ENCODE results near the gene TMA7. TPM values are rescaled to one million over a fixed set of nuclear protein-coding genes. Genes with fewer than 3 reads are reported as not detected.

TMA7 gene
- total and polyA plus RNA-seq, 10 of the 15 experiments (the other 5 are each of a cell fraction or from before 2014, with no cell fraction given): 319 to 1,760 (median 752) TPM

GRCh38 chr3:48459773-48460516, 19.9 kb downstream of the TMA7 start (continued):
- no peak for TF ChIP-seq ZBTB11 (CRISPR knock-in tag; IDR thresholded peaks at IDR 0.05)

DNA sequence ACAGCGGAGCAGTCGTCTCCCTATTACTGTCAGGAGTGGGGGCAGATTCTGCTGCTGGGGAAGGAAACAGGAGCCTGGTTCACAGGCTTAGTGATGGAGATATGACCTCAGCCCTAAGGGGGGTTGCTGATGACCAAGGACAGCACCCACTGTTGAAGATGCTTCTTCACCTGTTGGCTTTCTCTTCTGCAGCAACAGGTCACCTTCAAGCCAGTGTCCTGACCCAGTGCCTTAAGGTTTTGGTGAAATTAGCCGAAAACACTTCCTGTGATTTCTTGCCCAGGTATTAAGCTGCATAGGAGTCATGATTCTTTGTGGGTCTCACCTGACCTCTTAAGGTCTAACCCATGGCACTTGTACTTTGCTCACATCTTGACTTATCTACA, 20.5 kb downstream of the TMA7 start:
- H3K36me3 ChIP-seq (ENCODE audit: control insufficient read depth in 2 of 2, insufficient read depth in 2 of 2, low read length in 1 of 2): peaks cover 13 to 18% of the 10 kb centered on the region in 2 experiments
- intact Hi-C loops (cut with micrococcal nuclease; ENCODE audit: unreplicated experiment): no loop called here
- FAIRE-seq: no peak
- no peak overlapping the region for H3K27ac ChIP-seq (ENCODE audit: control insufficient read depth, insufficient read depth)
- ChIA-PET RAD21 (ENCODE audit: unreplicated experiment) (no interaction called here), POLR2A (no interaction called here), CTCF (interaction anchor here (1.5 kb wide), 1 partner anchor 25 kb away, joined by 4 read pairs; no protein-coding TSS in a partner anchor), SMC1A (ENCODE audit: uncharacterized antibody, unreplicated experiment) (interaction anchor here (0.9 to 1.1 kb wide), 2 partner anchors 20 to 24 kb away, joined by 3 read pairs; no protein-coding TSS in a partner anchor)
- H3K4me2 ChIP-seq (ENCODE audit: control insufficient read depth, insufficient read depth): no peak overlapping the region
- H2AFZ ChIP-seq (ENCODE audit: control insufficient read depth, low read depth, low read length): no peak overlapping the region
- H3K4me3 ChIP-seq: no peak overlapping the region
- H4K20me1 ChIP-seq (ENCODE audit: control insufficient read depth, insufficient read depth): no peaks in the 10 kb centered on the region
- no peak for ATAC-seq
- H3K79me2 ChIP-seq (ENCODE audit: control insufficient read depth, insufficient read depth, low read length): no peaks in the 10 kb centered on the region
- no TSS peak for BruUV-seq (replicated peaks)
- in situ Hi-C loops (cut with MboI): no loop called here
- H3K27me3 ChIP-seq (replicated peaks in 1 of 2; ENCODE audit: control insufficient read depth in 2 of 2, insufficient read depth in 2 of 2, low read length in 1 of 2): no peaks in the 10 kb centered on the region
- no peaks in the 10 kb centered on the region for H3K9me3 ChIP-seq (replicated peaks; ENCODE audit: control insufficient read depth, insufficient read depth, low read length)
- H3K4me1 ChIP-seq (ENCODE audit: control insufficient read depth, insufficient read depth, low read length): peaks cover 4% of the 10 kb centered on the region
- WGBS (ENCODE audit: insufficient coverage, insufficient replicate concordance, low lambda C conversion rate, missing lambda C conversion rate): 98% methylated on average over 3 of the region's 3 CpGs
- no peak overlapping the region for H3K9ac ChIP-seq (ENCODE audit: control insufficient read depth, insufficient read depth, low read length)
- DNase-seq (ENCODE audit: low read depth, low spot score): no peak
- TF ChIP-seq TCF12 (IDR thresholded peaks at IDR 0.05; ENCODE audit: low read depth, low read length): no peak
- TF ChIP-seq, protein P1, sequence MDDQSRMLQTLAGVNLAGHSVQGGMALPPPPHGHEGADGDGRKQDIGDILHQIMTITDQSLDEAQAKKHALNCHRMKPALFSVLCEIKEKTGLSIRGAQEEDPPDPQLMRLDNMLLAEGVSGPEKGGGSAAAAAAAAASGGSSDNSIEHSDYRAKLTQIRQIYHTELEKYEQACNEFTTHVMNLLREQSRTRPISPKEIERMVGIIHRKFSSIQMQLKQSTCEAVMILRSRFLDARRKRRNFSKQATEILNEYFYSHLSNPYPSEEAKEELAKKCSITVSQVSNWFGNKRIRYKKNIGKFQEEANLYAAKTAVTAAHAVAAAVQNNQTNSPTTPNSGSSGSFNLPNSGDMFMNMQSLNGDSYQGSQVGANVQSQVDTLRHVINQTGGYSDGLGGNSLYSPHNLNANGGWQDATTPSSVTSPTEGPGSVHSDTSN (IDR thresholded peaks at IDR 0.05; ENCODE audit: insufficient replicate concordance, low read depth, low read length): no peak
- no peak for TF ChIP-seq E4F1 (IDR thresholded peaks at IDR 0.05; ENCODE audit: borderline replicate concordance, partially characterized antibody)
- no peak for TF ChIP-seq WRNIP1 (IDR thresholded peaks at IDR 0.05; ENCODE audit: borderline replicate concordance, low read depth, low read length)
- no peak for TF ChIP-seq GATAD2B (conservative IDR thresholded peaks at IDR 0.05; ENCODE audit: low read depth)
- no peak for TF ChIP-seq BRCA1 (IDR thresholded peaks at IDR 0.05; ENCODE audit: low read depth, low read length)
- no peak for TF ChIP-seq SREBF2 (IDR thresholded peaks at IDR 0.05; ENCODE audit: low read length)
- no peak for TF ChIP-seq CBX5 (IDR thresholded peaks at IDR 0.05; ENCODE audit: low read depth)
- TF ChIP-seq CHD1 (IDR thresholded peaks at IDR 0.05; ENCODE audit: low read depth, low read length): no peak
- no peak for TF ChIP-seq MEF2A (IDR thresholded peaks at IDR 0.05; ENCODE audit: insufficient read depth, low read depth, low read length)
- TF ChIP-seq POLR2AphosphoS2 (IDR thresholded peaks at IDR 0.05; ENCODE audit: low read depth, low read length): no peak
- no peak for TF ChIP-seq EZH2 (IDR thresholded peaks at IDR 0.05; ENCODE audit: borderline replicate concordance, control insufficient read depth, low read depth, low read length)
- no peak for TF ChIP-seq FOXM1 (IDR thresholded peaks at IDR 0.05; ENCODE audit: low read depth, low read length)
- TF ChIP-seq MTA2 (IDR thresholded peaks at IDR 0.05; ENCODE audit: low read depth): no peak

Data from GM12878 (cell line).